Measurements from ENCODE around the gene DIRAS3. TPM values are rescaled to one million over a fixed set of nuclear protein-coding genes. Genes with fewer than 3 reads are reported as not detected.

The DIRAS3 gene
- total RNA-seq, 4 donors from 2014 or later = 0.57 to 1.3 (median 0.86) TPM

- no peak for DNase-seq
- intact Hi-C loops (cut with DNase I) = no loop called here
- H3K36me3 ChIP-seq = peaks cover 0 to 5% (median 0%) of the 10 kb centered on the region in 3 donors
- WGBS, 2 donors = 85 to 94% methylated on average over 4 of the region's 4 CpGs
- TF ChIP-seq POLR2A (IDR thresholded peaks at IDR 0.05) = no peak
- TF ChIP-seq CTCF (IDR thresholded peaks at IDR 0.05) = no peak
- peaks cover 0 to 6% (median 0%) of the 10 kb centered on the region in 4 donors for H3K27me3 ChIP-seq
- H3K4me3 ChIP-seq = no peak overlapping the region
- no peaks in the 10 kb centered on the region for H3K9me3 ChIP-seq
- peaks cover 0 to 6% (median 0%) of the 10 kb centered on the region in 3 donors for H3K4me1 ChIP-seq
- no peak overlapping the region for H3K27ac ChIP-seq
Measured at GRCh38 chr1:68045511-68046180, 4.8 kb downstream of the DIRAS3 start.

DNA sequence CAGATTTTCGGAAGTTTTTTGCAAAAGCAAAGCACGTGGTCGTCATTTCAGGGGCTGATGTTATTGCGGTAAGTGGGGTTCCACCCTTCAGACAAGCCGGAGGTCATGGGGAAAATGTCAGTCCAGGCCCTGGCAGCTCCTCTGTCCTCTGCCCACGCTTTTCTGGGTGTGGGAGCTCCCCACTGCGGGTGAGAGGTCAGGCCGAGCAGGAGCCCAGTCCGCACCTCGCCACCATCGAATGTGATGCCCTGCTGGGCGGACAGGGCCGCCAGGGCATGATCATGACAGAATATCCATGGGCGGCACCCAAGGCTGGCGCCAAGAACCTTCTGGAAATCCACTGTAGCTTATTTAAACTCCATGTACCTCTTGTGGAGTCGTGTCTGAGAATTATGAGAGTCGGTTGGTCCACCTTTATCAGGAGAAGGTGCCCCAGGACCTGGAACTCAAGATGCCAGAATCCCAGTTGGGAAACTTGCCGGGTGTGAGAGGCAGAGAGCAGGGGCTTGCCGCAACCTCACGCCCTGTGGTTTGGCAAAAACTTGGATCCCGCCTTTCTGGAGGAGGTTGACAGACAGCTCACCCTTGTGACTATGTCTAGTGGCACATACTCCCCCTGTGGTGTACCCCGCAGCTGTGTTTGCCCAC lies 6.9 kb downstream of the DIRAS3 start:
- Histone ChIP-seq H3K27me3 (no peaks in the 10 kb centered on the region), H3K4me1 (no peaks in the 10 kb centered on the region), H3K27ac (no peak overlapping the region), H3K4me3 (no peak overlapping the region), H3K36me3 (peaks cover 0 to 5% (median 0%) of the 10 kb centered on the region in 3 donors), H3K9me3 (no peaks in the 10 kb centered on the region)
- intact Hi-C loops (cut with DNase I) = no loop called here
- 89 to 93% methylated on average over 3 to 10 of the region's 22 CpGs for WGBS, 2 donors
- TF ChIP-seq POLR2A (IDR thresholded peaks at IDR 0.05) (no peak), CTCF (IDR thresholded peaks at IDR 0.05) (no peak)
- no peak for DNase-seq

GRCh38 chr1:68036946-68037345 lies 13.5 kb downstream of the DIRAS3 start:
- intact Hi-C loops (cut with DNase I) = no loop called here
- Histone ChIP-seq H3K4me3 (no peak overlapping the region), H3K4me1 (no peaks in the 10 kb centered on the region), H3K9me3 (no peaks in the 10 kb centered on the region), H3K36me3 (no peaks in the 10 kb centered on the region), H3K27me3 (no peaks in the 10 kb centered on the region), H3K27ac (no peak overlapping the region)
- no peak for TF ChIP-seq POLR2A (IDR thresholded peaks at IDR 0.05)
- no peak for TF ChIP-seq CTCF (IDR thresholded peaks at IDR 0.05)
- DNase-seq = no peak
- WGBS, 2 donors = 58 to 67% methylated on average over 2 of the region's 2 CpGs

GRCh38 chr1:68029444-68029843 lies 21.0 kb downstream of the DIRAS3 start:
- H3K4me1 ChIP-seq = no peaks in the 10 kb centered on the region
- intact Hi-C loops (cut with DNase I) = no loop called here
- no peak overlapping the region for H3K27ac ChIP-seq
- no peaks in the 10 kb centered on the region for H3K9me3 ChIP-seq
- DNase-seq = no peak
- WGBS, 2 donors = 91 to 92% methylated on average over 4 of the region's 4 CpGs
- no peak for TF ChIP-seq CTCF (IDR thresholded peaks at IDR 0.05)
- no peak for TF ChIP-seq POLR2A (IDR thresholded peaks at IDR 0.05)
- H3K4me3 ChIP-seq = no peak overlapping the region
- no peaks in the 10 kb centered on the region for H3K36me3 ChIP-seq
- H3K27me3 ChIP-seq = no peaks in the 10 kb centered on the region

GRCh38 chr1:68028566-68028965 lies 21.9 kb downstream of the DIRAS3 start:
- H3K4me3 ChIP-seq = no peak overlapping the region
- H3K9me3 ChIP-seq = no peaks in the 10 kb centered on the region
- WGBS, 2 donors = 67 to 83% methylated on average over 3 of the region's 3 CpGs
- no peaks in the 10 kb centered on the region for H3K27me3 ChIP-seq
- H3K27ac ChIP-seq = no peak overlapping the region
- no peaks in the 10 kb centered on the region for H3K36me3 ChIP-seq
- intact Hi-C loops (cut with DNase I) = no loop called here
- DNase-seq = no peak
- TF ChIP-seq CTCF (IDR thresholded peaks at IDR 0.05) (no peak), POLR2A (IDR thresholded peaks at IDR 0.05) (no peak)
- no peaks in the 10 kb centered on the region for H3K4me1 ChIP-seq

Data from esophagus squamous epithelium (tissue), 5 donors.